ENCODE measurements around the gene SLC16A10. TPM values are rescaled to one million over a fixed set of nuclear protein-coding genes. Genes with fewer than 3 reads are reported as not detected.

SLC16A10 gene
- polyA plus RNA-seq, 1 experiment = not detected

GRCh38 chr6:111237852-111238251, 150.5 kb downstream of the SLC16A10 start:
- DNase-seq (ENCODE audit: low read depth) = no peak
- Histone ChIP-seq H3K27me3 (ENCODE audit: control insufficient read depth, insufficient read depth, low read length) (no peaks in the 10 kb centered on the region), H3K4me3 (ENCODE audit: low read depth, low read length) (no peak overlapping the region), H3K36me3 (ENCODE audit: control insufficient read depth, insufficient read depth, low read length) (no peaks in the 10 kb centered on the region)
- CTCF ChIA-PET = interaction anchor here (1.2 to 1.4 kb wide), 2 partner anchors 10 to 21 kb away, joined by 3 to 4 read pairs; a partner anchor contains a TSS
- POLR2A ChIA-PET = no interaction called here
- TF ChIP-seq, protein P1, sequence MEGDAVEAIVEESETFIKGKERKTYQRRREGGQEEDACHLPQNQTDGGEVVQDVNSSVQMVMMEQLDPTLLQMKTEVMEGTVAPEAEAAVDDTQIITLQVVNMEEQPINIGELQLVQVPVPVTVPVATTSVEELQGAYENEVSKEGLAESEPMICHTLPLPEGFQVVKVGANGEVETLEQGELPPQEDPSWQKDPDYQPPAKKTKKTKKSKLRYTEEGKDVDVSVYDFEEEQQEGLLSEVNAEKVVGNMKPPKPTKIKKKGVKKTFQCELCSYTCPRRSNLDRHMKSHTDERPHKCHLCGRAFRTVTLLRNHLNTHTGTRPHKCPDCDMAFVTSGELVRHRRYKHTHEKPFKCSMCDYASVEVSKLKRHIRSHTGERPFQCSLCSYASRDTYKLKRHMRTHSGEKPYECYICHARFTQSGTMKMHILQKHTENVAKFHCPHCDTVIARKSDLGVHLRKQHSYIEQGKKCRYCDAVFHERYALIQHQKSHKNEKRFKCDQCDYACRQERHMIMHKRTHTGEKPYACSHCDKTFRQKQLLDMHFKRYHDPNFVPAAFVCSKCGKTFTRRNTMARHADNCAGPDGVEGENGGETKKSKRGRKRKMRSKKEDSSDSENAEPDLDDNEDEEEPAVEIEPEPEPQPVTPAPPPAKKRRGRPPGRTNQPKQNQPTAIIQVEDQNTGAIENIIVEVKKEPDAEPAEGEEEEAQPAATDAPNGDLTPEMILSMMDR (IDR thresholded peaks at IDR 0.05; ENCODE audit: insufficient read depth, low read depth, low read length) = no peak

DNA sequence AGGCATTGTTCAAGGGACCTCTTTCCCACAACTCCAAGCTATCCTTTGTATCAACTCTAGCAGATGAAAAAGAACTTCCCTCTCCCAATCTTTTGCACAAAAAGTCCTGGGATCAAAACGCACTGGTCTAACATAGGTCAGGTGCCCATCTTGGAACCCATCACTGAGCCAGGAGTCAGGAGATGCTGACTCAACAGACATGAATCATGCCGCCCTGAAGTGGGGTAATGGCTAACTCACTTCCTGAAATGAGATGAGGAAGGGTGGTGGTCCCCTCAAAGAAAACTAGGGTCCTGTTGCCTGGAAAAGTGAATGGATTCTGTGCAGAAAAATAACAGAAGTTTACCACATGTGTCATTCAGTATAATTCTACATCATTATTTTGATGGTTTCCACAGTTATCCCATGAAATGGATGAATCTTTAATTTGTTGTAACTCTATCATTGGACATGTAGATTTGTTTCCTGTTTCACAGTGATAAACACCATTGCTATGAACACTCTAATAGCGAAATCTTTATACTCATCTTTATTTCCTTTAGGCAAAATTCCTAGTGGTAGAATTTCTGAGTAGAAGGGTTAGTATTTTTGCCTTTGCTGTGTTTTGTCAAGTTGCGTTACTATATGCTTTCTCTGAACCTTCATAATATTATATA, 151.3 kb downstream of the SLC16A10 start:
- Histone ChIP-seq H3K27me3 (ENCODE audit: control insufficient read depth, insufficient read depth, low read length) (no peaks in the 10 kb centered on the region), H3K36me3 (ENCODE audit: control insufficient read depth, insufficient read depth, low read length) (no peaks in the 10 kb centered on the region), H3K4me3 (ENCODE audit: low read depth, low read length) (no peak overlapping the region)
- DNase-seq (ENCODE audit: low read depth) = no peak
- ChIA-PET POLR2A (no interaction called here), CTCF (interaction anchor here (1.2 to 1.4 kb wide), 2 partner anchors 11 to 20 kb away, joined by 3 to 4 read pairs; a partner anchor contains a TSS)
- TF ChIP-seq, protein P1 (IDR thresholded peaks at IDR 0.05; ENCODE audit: insufficient read depth, low read depth, low read length) = no peak

GRCh38 chr6:111239461-111239860, 152.2 kb downstream of the SLC16A10 start:
- H3K27me3 ChIP-seq (ENCODE audit: control insufficient read depth, insufficient read depth, low read length) = no peaks in the 10 kb centered on the region
- no peak overlapping the region for H3K4me3 ChIP-seq (ENCODE audit: low read depth, low read length)
- ChIA-PET POLR2A (no interaction called here), CTCF (interaction anchor here (2.4 kb wide), 1 partner anchor 19 kb away, joined by 9 read pairs; a partner anchor contains a TSS)
- TF ChIP-seq, protein P1 (IDR thresholded peaks at IDR 0.05; ENCODE audit: insufficient read depth, low read depth, low read length) = no peak
- no peaks in the 10 kb centered on the region for H3K36me3 ChIP-seq (ENCODE audit: control insufficient read depth, insufficient read depth, low read length)
- DNase-seq (ENCODE audit: low read depth) = no peak

DNA sequence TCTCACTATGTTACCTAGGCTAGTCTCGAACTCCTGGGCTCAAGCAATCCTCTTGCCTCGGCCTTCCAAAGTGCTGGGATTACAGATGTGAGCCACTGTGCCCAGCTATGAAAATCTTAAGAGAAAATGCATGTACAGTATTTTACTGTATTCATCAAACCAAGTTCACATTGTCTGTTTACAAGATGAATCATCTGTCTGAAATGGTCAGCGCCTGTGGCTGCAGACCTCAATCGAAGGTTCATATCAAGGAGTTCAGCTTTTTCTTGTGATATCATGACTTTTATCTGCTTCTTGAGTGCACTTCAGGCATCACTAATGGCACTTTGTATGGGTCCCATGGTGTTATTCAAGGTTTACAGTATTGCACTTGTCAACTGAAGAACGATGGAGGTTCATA, 155.1 kb downstream of the SLC16A10 start:
- Histone ChIP-seq H3K4me3 (ENCODE audit: low read depth, low read length) (no peak overlapping the region), H3K36me3 (ENCODE audit: control insufficient read depth, insufficient read depth, low read length) (no peaks in the 10 kb centered on the region), H3K27me3 (ENCODE audit: control insufficient read depth, insufficient read depth, low read length) (no peaks in the 10 kb centered on the region)
- TF ChIP-seq, protein P1 (IDR thresholded peaks at IDR 0.05; ENCODE audit: insufficient read depth, low read depth, low read length) = no peak
- peak; percentile 33 for DNase-seq (ENCODE audit: low read depth)
- ChIA-PET POLR2A (no interaction called here), CTCF (no interaction called here)

- TF ChIP-seq, protein P1 (IDR thresholded peaks at IDR 0.05; ENCODE audit: insufficient read depth, low read depth, low read length) = no peak
- POLR2A ChIA-PET = no interaction called here
- CTCF ChIA-PET = no interaction called here
Observed at GRCh38 chr6:111243095-111243494, 155.8 kb downstream of the SLC16A10 start.

More at GRCh38 chr6:111243095-111243494, 155.8 kb downstream of the SLC16A10 start:
- no peaks in the 10 kb centered on the region for H3K27me3 ChIP-seq (ENCODE audit: control insufficient read depth, insufficient read depth, low read length)
- DNase-seq (ENCODE audit: low read depth) = no peak
- no peaks in the 10 kb centered on the region for H3K36me3 ChIP-seq (ENCODE audit: control insufficient read depth, insufficient read depth, low read length)
- H3K4me3 ChIP-seq (ENCODE audit: low read depth, low read length) = no peak overlapping the region

Measured in BJ (cell line).